ENCODE results near the gene NTM.

Gene NTM

GRCh38 chr11:131796541-131796940, 426.1 kb downstream of the NTM start:
- TF ChIP-seq ZNF654 (tag by site-specific recombination; IDR thresholded peaks at IDR 0.05; ENCODE audit: low read depth) (no peak), ZNF169 (tag by site-specific recombination; IDR thresholded peaks at IDR 0.05) (no peak), BCL6B (tag by site-specific recombination; IDR thresholded peaks at IDR 0.05) (no peak), ZNF785 (tag by site-specific recombination; IDR thresholded peaks at IDR 0.05) (no peak), ZNF214 (tag by site-specific recombination; IDR thresholded peaks at IDR 0.05; ENCODE audit: borderline replicate concordance) (no peak), MZF1 (tag by site-specific recombination; IDR thresholded peaks at IDR 0.05; ENCODE audit: borderline replicate concordance) (no peak), ZNF548 (tag by site-specific recombination; IDR thresholded peaks at IDR 0.05) (no peak), ZNF132 (tag by site-specific recombination; IDR thresholded peaks at IDR 0.05; ENCODE audit: borderline replicate concordance) (no peak)
- CTCF ChIA-PET, result no interaction called here

DNA sequence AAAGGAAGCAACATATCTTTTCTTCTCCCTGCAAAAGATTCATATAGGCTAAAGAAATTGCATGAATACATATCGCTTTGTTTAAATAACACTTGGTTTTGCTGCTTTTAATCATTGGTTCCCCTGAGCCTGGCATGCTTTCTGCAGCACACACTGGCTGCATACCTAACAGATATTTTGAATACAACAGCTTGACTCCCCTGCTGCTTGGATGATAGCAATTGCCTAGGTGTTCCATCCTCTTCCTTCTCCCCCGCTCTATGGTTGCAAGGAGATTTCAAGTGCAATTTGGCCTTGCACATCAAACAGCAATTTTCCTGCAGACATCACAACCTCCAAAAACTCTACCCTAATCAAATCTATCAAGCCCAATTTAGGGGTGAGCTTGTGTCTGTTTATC, 430.0 kb downstream of the NTM start:
- ChIA-PET CTCF (interaction anchor here (0.7 kb wide), 1 partner anchor 909 kb away, joined by 3 read pairs; no protein-coding TSS in a partner anchor), POLR2A (no interaction called here)
- H3K4me1 ChIP-seq (ENCODE audit: control insufficient read depth, insufficient read depth, low read length), result no peaks in the 10 kb centered on the region
- no peak for TF ChIP-seq ZNF266 (tag by site-specific recombination; IDR thresholded peaks at IDR 0.05; ENCODE audit: low read depth)
- TF ChIP-seq KLF7 (tag by site-specific recombination; IDR thresholded peaks at IDR 0.05; ENCODE audit: borderline replicate concordance), result no peak
- no peak for TF ChIP-seq REPIN1 (tag by site-specific recombination; IDR thresholded peaks at IDR 0.05; ENCODE audit: low read depth)
- TF ChIP-seq ZNF596 (tag by site-specific recombination; IDR thresholded peaks at IDR 0.05), result no peak
- no peak for TF ChIP-seq MYNN (tag by site-specific recombination; IDR thresholded peaks at IDR 0.05; ENCODE audit: borderline replicate concordance)
- TF ChIP-seq ZNF211 (tag by site-specific recombination; IDR thresholded peaks at IDR 0.05; ENCODE audit: low read depth), result no peak
- no peak for TF ChIP-seq ZNF670 (tag by site-specific recombination; IDR thresholded peaks at IDR 0.05; ENCODE audit: low read depth)
- TF ChIP-seq GFI1B (tag by site-specific recombination; IDR thresholded peaks at IDR 0.05), result no peak
- no peaks in the 10 kb centered on the region for H3K36me3 ChIP-seq (ENCODE audit: control insufficient read depth in 2 of 2, insufficient read depth in 1 of 2, low read length in 2 of 2)
- H3K9me3 ChIP-seq (ENCODE audit: control insufficient read depth, insufficient read depth, low read depth, low read length), result no peaks in the 10 kb centered on the region
- H3K4me3 ChIP-seq (ENCODE audit: low read depth, low read length), result no peak overlapping the region
- no peak overlapping the region for H3K27ac ChIP-seq (ENCODE audit: extremely low read depth, low read depth, low read length)

More at GRCh38 chr11:131796541-131796940, 426.1 kb downstream of the NTM start:
- no peaks in the 10 kb centered on the region for H3K36me3 ChIP-seq (ENCODE audit: control insufficient read depth in 2 of 2, insufficient read depth in 1 of 2, low read length in 2 of 2)
- no peaks in the 10 kb centered on the region for H3K4me1 ChIP-seq (ENCODE audit: control insufficient read depth, insufficient read depth, low read length)
- H3K9me3 ChIP-seq (ENCODE audit: control insufficient read depth, insufficient read depth, low read depth, low read length), result no peaks in the 10 kb centered on the region
- H3K27ac ChIP-seq (ENCODE audit: extremely low read depth, low read depth, low read length), result no peak overlapping the region
- no peak overlapping the region for H3K4me3 ChIP-seq (ENCODE audit: low read depth, low read length)
- POLR2A ChIA-PET, result no interaction called here

DNA sequence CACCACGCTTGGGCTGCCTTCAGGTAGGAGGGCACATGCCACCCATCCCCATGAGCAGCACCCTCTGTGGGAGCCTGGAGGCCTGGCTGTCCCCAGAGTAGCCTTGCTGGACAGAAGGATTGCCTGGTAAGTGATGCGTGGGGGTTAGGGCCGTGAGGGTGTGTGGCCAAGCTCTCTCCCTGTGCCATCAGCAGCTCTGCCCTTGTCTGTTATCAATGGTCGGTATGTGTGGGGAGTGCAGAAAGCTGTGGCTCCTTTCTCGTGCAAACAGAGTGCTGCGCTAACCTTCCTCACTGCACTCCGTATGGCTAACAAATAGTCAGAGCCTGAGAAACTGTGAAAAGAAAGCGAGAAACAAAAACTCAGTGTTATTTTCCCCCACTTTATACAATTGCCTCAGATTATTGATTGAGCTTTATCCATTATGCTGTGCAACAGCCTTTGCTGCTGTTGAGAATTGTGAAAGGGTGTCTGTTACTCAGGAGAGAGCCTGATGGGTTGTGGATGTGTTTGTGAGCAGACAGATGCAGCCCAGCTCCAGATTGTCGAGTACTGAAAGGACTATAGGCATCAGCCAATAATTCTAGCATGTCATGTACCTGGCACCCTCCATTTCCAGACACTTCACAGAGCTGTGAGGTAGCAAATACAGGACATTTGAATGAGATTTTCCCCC, 432.2 kb downstream of the NTM start:
- TF ChIP-seq WT1 (tag by site-specific recombination; IDR thresholded peaks at IDR 0.05), result no peak
- TF ChIP-seq ZNF16 (tag by site-specific recombination; IDR thresholded peaks at IDR 0.05; ENCODE audit: low read depth), result no peak
- TF ChIP-seq YY1 (tag by site-specific recombination; IDR thresholded peaks at IDR 0.05), result no peak
- TF ChIP-seq ZNF658 (tag by site-specific recombination; IDR thresholded peaks at IDR 0.05), result no peak
- TF ChIP-seq FEZF1 (tag by site-specific recombination; IDR thresholded peaks at IDR 0.05), result no peak
- no peak for TF ChIP-seq SCRT2 (tag by site-specific recombination; IDR thresholded peaks at IDR 0.05)
- no peak for TF ChIP-seq ZNF610 (tag by site-specific recombination; IDR thresholded peaks at IDR 0.05; ENCODE audit: borderline replicate concordance)
- no peak for TF ChIP-seq KLF10 (tag by site-specific recombination; IDR thresholded peaks at IDR 0.05)
- no peak for TF ChIP-seq ZFP41 (tag by site-specific recombination; IDR thresholded peaks at IDR 0.05; ENCODE audit: borderline replicate concordance)
- no peak for TF ChIP-seq YY2 (tag by site-specific recombination; IDR thresholded peaks at IDR 0.05)
- no peak for TF ChIP-seq ZNF155 (tag by site-specific recombination; IDR thresholded peaks at IDR 0.05)
- TF ChIP-seq ZNF777 (tag by site-specific recombination; IDR thresholded peaks at IDR 0.05; ENCODE audit: borderline replicate concordance), result no peak
- TF ChIP-seq ZNF274 (IDR thresholded peaks at IDR 0.05; ENCODE audit: low read length), result no peak
- TF ChIP-seq ZNF274 (tag by site-specific recombination; IDR thresholded peaks at IDR 0.05; ENCODE audit: borderline replicate concordance), result no peak
- TF ChIP-seq ZNF548 (tag by site-specific recombination; IDR thresholded peaks at IDR 0.05), result no peak
- H3K4me1 ChIP-seq (ENCODE audit: control insufficient read depth, insufficient read depth, low read length), result no peaks in the 10 kb centered on the region
- no peaks in the 10 kb centered on the region for H3K36me3 ChIP-seq (ENCODE audit: control insufficient read depth in 2 of 2, insufficient read depth in 1 of 2, low read length in 2 of 2)
- H3K27ac ChIP-seq (ENCODE audit: extremely low read depth, low read depth, low read length), result no peak overlapping the region
- H3K9me3 ChIP-seq (ENCODE audit: control insufficient read depth, insufficient read depth, low read depth, low read length), result no peaks in the 10 kb centered on the region
- H3K4me3 ChIP-seq (ENCODE audit: low read depth, low read length), result no peak overlapping the region
- POLR2A ChIA-PET, result no interaction called here
- CTCF ChIA-PET, result interaction anchor here (1.2 kb wide), 1 partner anchor 111 kb away, joined by 4 read pairs; no protein-coding TSS in a partner anchor

Measured in HEK293 (cell line).